ENCODE measurements around the gene KCTD16. TPM values are rescaled to one million over a fixed set of nuclear protein-coding genes. Genes with fewer than 3 reads are reported as not detected.

Gene KCTD16
- polyA plus RNA-seq, 1 donor from 2014 or later, result not detected

DNA sequence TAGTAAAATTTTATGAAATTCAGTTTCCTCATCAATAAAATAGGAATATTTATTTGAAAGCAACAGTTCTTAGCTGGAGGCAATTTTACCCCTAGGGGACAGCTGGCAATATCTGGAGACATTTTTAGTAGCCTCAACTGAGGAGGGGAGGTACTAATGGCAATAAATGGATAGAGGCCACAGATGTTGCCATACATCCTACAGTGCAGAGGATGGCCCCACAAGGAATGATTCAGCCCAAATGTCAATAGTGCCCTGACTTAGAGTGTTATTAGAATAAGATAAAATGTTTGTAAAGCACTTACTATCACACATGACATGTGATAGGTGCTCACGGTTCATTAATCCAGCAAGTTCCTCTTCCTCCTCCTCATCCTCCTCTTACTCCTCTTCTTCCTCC lies 293.6 kb downstream of the KCTD16 start:
- Mint-ChIP-seq H3K27me3 (peaks cover 1% of the 10 kb centered on the region), H3K4me1 (peaks cover 0 to 1% (median 0%) of the 10 kb centered on the region in 3 donors), H3K27ac (no peak overlapping the region), H3K9me3 (peaks cover 0 to 7% (median 2%) of the 10 kb centered on the region in 3 donors), H3K36me3 (no peaks in the 10 kb centered on the region), H3K4me3 (no peak overlapping the region)

DNA sequence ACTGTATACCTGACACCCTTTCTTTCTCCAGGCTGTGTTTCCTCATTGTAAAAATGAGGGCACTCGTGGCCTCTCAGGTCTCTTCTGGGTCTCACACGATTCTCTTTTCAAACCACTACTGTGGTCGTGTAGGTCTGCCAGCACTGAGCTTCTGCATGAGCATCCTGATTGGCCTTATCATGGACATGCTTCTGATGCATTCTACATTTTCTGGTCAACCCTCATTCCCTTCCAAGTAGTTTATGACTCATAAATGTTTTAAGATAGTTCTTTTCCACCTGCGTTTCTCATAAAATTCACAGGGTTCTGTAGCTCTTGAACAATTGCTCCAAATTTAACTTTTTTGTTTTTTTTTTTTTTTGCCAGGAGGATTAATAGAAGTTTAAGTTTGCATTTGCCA lies 294.8 kb downstream of the KCTD16 start:
- H3K4me1 Mint-ChIP-seq, result peaks cover 0 to 1% (median 0%) of the 10 kb centered on the region in 3 donors
- no peaks in the 10 kb centered on the region for H3K36me3 Mint-ChIP-seq
- H3K27me3 Mint-ChIP-seq, result peaks cover 1% of the 10 kb centered on the region
- H3K4me3 Mint-ChIP-seq, result no peak overlapping the region
- peaks cover 0 to 5% (median 2%) of the 10 kb centered on the region in 3 donors for H3K9me3 Mint-ChIP-seq
- H3K27ac Mint-ChIP-seq, result no peak overlapping the region

GRCh38 chr5:144467792-144468191 lies 297.1 kb downstream of the KCTD16 start:
- no peaks in the 10 kb centered on the region for H3K36me3 Mint-ChIP-seq
- peaks cover 3% of the 10 kb centered on the region for H3K27me3 Mint-ChIP-seq
- peaks cover 0 to 3% (median 0%) of the 10 kb centered on the region in 3 donors for H3K9me3 Mint-ChIP-seq
- no peak overlapping the region for H3K27ac Mint-ChIP-seq
- no peak overlapping the region for H3K4me3 Mint-ChIP-seq
- H3K4me1 Mint-ChIP-seq, result peaks cover 0 to 1% (median 0%) of the 10 kb centered on the region in 3 donors

DNA sequence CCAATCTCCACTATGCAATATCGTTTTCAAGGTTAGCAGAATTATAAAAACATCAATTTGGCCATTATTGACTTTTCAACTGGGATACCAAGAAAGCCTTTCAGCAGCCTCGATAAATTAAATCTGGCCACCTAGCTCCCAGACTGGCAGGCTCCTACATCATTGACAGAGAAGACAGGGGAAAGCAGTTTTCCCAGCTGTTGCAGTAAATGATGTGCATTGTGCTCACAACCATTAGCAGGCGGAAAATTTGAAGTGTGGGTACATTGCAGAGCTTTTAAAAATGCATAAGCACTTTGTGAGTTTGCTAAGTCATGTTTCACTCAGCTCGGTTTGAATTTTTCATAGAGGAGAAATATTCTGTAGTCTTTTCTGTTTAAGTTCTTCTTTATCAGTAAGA lies 297.9 kb downstream of the KCTD16 start:
- Mint-ChIP-seq H3K9me3 (peaks cover 0 to 3% (median 2%) of the 10 kb centered on the region in 3 donors), H3K36me3 (no peaks in the 10 kb centered on the region), H3K27ac (no peak overlapping the region), H3K4me3 (no peak overlapping the region), H3K27me3 (peaks cover 3% of the 10 kb centered on the region), H3K4me1 (peaks cover 0 to 1% (median 0%) of the 10 kb centered on the region in 3 donors)

DNA sequence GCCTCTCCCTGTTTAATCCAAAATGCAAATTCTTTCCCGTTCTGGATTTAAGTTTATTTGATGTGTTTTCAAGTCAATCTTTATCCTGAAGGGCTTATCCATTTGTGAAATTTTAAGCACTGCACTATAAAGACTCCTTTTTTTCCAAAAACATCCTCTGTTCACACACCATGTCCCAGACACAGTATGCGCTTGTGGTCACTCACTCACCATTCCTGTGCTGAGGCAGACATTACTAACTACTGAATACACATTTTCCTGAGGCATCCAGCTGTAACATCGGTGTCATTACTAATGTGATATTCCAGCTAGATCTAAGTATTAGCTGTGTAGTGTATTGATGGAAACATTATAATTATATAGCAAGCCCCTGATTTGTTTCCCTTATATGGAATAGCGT lies 298.4 kb downstream of the KCTD16 start:
- peaks cover 0 to 3% (median 2%) of the 10 kb centered on the region in 3 donors for H3K9me3 Mint-ChIP-seq
- H3K4me1 Mint-ChIP-seq, result peaks cover 0 to 1% (median 0%) of the 10 kb centered on the region in 3 donors
- no peaks in the 10 kb centered on the region for H3K36me3 Mint-ChIP-seq
- no peak overlapping the region for H3K27ac Mint-ChIP-seq
- H3K27me3 Mint-ChIP-seq, result peaks cover 3% of the 10 kb centered on the region
- H3K4me3 Mint-ChIP-seq, result no peak overlapping the region

DNA sequence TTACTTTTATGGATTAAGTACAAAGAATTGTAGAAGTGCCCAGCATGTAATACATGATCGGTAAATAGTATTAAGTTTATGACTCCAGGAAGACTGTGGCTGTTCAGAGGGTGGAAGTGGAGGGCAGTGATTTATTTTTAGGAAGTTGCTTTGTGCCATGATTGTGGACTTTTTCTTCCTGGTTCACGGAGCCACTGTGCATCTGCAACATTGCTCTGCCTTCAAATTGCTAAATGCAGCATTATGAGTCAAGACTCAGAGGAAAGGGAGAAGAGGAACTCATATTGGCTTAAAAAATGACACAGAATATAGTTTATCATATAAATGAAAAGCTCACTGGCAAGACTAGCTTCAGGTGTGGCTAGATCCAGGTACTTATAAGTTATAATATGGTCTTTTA lies 301.5 kb downstream of the KCTD16 start:
- H3K4me3 Mint-ChIP-seq, result no peak overlapping the region
- no peaks in the 10 kb centered on the region for H3K4me1 Mint-ChIP-seq
- peaks cover 3% of the 10 kb centered on the region for H3K27me3 Mint-ChIP-seq
- no peak overlapping the region for H3K27ac Mint-ChIP-seq
- H3K9me3 Mint-ChIP-seq, result peaks cover 0 to 2% (median 0%) of the 10 kb centered on the region in 3 donors
- H3K36me3 Mint-ChIP-seq, result no peaks in the 10 kb centered on the region

DNA sequence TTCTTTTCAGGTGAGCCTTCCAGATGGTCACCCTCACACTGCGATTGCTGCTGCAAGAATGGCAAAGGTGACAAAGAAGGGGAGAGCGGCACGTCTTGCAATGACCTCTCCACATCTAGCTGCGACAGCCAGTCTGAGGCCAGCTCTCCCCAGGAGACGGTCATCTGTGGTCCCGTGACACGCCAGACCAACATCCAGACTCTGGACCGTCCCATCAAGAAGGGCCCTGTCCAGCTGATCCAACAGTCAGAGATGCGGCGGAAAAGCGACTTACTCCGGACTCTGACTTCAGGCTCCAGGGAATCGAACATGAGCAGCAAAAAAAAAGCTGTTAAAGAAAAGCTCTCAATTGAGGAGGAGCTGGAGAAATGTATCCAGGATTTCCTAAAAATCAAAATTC lies 303.0 kb downstream of the KCTD16 start:
- no peaks in the 10 kb centered on the region for H3K4me1 Mint-ChIP-seq
- H3K4me3 Mint-ChIP-seq, result no peak overlapping the region
- peaks cover 3% of the 10 kb centered on the region for H3K27me3 Mint-ChIP-seq
- H3K27ac Mint-ChIP-seq, result no peak overlapping the region
- H3K9me3 Mint-ChIP-seq, result peaks cover 0 to 2% (median 0%) of the 10 kb centered on the region in 3 donors
- H3K36me3 Mint-ChIP-seq, result no peaks in the 10 kb centered on the region

DNA sequence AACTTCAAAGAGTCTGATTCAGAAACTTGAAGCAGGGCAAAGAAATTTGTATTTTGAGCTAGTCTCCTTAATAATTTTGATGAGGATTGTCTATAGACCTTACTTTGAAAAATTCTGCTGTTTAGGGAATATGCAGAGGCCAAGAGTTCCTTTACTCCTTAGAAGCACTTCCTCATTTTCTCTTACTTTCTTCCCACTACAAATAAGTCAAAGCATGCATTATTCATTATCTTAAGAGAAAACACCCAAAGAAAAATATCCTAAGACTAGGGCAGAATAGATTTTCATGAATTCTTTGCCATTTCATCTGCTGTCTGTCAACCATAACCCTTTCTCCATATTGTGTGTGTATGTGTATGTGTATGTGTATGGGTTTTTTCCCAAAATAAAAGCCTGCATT lies 307.9 kb downstream of the KCTD16 start:
- H3K9me3 Mint-ChIP-seq, result no peaks in the 10 kb centered on the region
- H3K4me3 Mint-ChIP-seq, result no peak overlapping the region
- H3K4me1 Mint-ChIP-seq, result no peaks in the 10 kb centered on the region
- no peak overlapping the region for H3K27ac Mint-ChIP-seq
- no peaks in the 10 kb centered on the region for H3K27me3 Mint-ChIP-seq
- H3K36me3 Mint-ChIP-seq, result no peaks in the 10 kb centered on the region

DNA sequence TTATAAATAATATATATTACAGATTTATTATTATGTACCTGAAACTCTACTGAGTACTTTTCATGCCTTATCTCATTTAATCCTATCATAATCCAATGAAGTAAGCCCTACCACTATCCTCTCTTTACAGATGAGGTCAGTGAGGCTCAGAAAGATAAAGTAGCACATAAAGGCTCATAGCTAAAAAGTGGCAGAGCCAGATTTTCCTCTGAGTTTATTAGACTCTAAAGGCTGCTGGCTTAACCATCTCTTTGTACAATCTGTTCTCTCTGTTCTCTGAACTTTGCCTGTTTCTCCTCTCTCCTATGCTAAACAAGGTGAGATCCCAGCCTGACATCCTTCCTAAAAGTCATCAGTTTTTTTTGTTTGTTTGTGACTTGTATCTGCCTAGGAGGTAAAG lies 311.2 kb downstream of the KCTD16 start:
- H3K36me3 Mint-ChIP-seq, result no peaks in the 10 kb centered on the region
- H3K27ac Mint-ChIP-seq, result no peak overlapping the region
- H3K4me3 Mint-ChIP-seq, result no peak overlapping the region
- H3K4me1 Mint-ChIP-seq, result no peaks in the 10 kb centered on the region
- H3K9me3 Mint-ChIP-seq, result no peaks in the 10 kb centered on the region
- no peaks in the 10 kb centered on the region for H3K27me3 Mint-ChIP-seq

DNA sequence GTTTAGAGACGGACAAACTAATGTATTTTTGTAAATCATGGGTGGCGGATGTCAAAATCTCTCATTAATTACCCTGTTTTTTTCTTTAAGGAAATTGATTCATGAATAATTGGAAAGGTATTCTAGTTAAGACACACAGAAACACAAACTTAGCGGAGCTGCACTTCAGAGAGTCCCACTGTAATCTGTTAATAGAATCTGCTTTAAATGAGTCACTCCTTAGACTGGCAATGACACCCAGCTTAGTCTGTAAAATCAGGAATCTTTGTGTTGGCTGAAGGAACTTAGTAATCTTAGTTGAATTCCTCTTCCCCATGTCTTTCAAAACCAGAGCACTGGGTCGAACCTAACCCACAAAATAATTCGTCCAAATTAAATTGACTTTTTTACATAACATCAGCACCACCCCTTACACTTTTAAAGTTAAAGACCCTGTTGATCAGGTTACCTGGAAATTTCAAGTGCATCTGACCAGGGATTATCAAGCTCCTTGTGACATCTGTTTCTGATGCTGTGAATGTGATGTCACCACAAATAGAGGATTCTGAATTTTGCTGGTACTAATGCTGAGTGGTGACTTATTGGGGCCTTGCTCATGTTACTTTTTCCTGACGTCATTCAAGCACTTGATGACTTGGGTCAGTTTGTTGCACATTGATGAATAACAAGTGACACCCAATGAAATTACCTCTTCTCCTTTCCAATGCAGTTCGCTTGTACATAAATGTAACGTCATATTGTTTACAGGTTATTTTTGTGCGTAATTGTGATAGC lies 313.6 kb downstream of the KCTD16 start:
- no peaks in the 10 kb centered on the region for H3K9me3 Mint-ChIP-seq
- H3K36me3 Mint-ChIP-seq, result no peaks in the 10 kb centered on the region
- no peaks in the 10 kb centered on the region for H3K27me3 Mint-ChIP-seq
- no peak overlapping the region for H3K4me3 Mint-ChIP-seq
- no peaks in the 10 kb centered on the region for H3K4me1 Mint-ChIP-seq
- no peak overlapping the region for H3K27ac Mint-ChIP-seq

- no peaks in the 10 kb centered on the region for H3K36me3 Mint-ChIP-seq
- H3K27me3 Mint-ChIP-seq, result no peaks in the 10 kb centered on the region
- no peak overlapping the region for H3K4me3 Mint-ChIP-seq
- peaks cover 0 to 3% (median 3%) of the 10 kb centered on the region in 3 donors for H3K9me3 Mint-ChIP-seq
- H3K27ac Mint-ChIP-seq, result no peak overlapping the region
- H3K4me1 Mint-ChIP-seq, result no peaks in the 10 kb centered on the region
Measured at GRCh38 chr5:144485540-144485939, 314.9 kb downstream of the KCTD16 start.

DNA sequence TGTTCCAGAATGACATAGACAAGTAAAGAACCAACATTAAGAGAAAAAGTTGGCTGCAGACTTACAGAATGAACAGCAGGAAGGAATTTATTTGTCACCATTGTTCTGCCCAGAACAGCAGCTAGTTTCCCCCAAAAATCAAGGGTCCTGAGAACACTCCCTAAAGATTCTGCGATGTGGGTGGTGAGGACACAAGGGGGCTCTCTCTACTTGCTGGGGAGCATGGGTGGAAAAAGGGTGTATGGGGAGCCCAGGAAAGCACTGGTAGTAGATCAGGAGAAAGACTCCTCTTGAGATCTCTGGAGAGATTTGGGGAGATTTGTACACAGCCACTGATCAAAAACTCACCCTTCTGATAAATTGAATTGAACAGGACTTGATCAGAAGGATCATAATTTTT lies 316.5 kb downstream of the KCTD16 start:
- H3K9me3 Mint-ChIP-seq, result peaks cover 0 to 12% (median 5%) of the 10 kb centered on the region in 3 donors
- no peaks in the 10 kb centered on the region for H3K27me3 Mint-ChIP-seq
- no peak overlapping the region for H3K27ac Mint-ChIP-seq
- H3K4me3 Mint-ChIP-seq, result no peak overlapping the region
- no peaks in the 10 kb centered on the region for H3K36me3 Mint-ChIP-seq
- H3K4me1 Mint-ChIP-seq, result no peaks in the 10 kb centered on the region

GRCh38 chr5:144487761-144488160 lies 317.1 kb downstream of the KCTD16 start:
- H3K36me3 Mint-ChIP-seq, result no peaks in the 10 kb centered on the region
- no peak overlapping the region for H3K27ac Mint-ChIP-seq
- no peak overlapping the region for H3K4me3 Mint-ChIP-seq
- no peaks in the 10 kb centered on the region for H3K27me3 Mint-ChIP-seq
- H3K4me1 Mint-ChIP-seq, result no peaks in the 10 kb centered on the region
- peaks cover 0 to 12% (median 5%) of the 10 kb centered on the region in 3 donors for H3K9me3 Mint-ChIP-seq

- peaks cover 2% of the 10 kb centered on the region for H3K36me3 Mint-ChIP-seq
- H3K27ac Mint-ChIP-seq, result no peak overlapping the region
- peaks cover 0 to 3% (median 2%) of the 10 kb centered on the region in 3 donors for H3K9me3 Mint-ChIP-seq
- H3K4me1 Mint-ChIP-seq, result no peaks in the 10 kb centered on the region
- no peaks in the 10 kb centered on the region for H3K27me3 Mint-ChIP-seq
- no peak overlapping the region for H3K4me3 Mint-ChIP-seq
Measured at GRCh38 chr5:144503123-144503522, 332.4 kb downstream of the KCTD16 start.

DNA sequence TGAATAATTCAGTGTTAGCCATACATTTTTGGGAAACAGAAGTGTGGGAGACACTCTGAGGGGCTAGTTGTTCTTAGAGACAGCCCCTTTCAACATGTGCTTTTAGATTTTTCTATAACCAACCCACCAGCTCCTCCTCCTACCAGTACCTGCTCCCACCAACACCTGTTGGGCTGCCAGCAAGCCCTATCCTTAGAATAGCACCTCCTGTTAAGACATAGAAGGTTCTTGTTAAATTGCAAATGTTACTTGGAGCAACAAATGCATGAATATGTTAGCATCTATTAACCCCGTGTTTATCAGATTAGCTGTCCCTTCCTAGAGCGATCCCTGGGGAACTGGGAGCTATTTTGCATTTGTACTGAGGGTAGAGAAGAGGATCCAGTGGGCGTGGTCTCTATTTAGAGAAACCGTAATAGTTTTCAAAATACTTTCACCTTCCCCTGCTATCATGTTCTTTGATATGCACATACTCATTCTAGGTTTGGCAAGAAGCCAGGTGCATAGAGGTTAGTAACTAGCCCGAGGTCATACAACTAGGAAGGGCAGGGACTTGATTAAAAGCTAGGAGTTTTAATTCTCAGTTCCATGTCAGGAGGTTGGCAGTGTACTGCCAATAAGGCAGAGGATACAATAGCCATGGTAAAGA lies 334.4 kb downstream of the KCTD16 start:
- H3K4me1 Mint-ChIP-seq, result no peaks in the 10 kb centered on the region
- peaks cover 2% of the 10 kb centered on the region for H3K36me3 Mint-ChIP-seq
- H3K27me3 Mint-ChIP-seq, result no peaks in the 10 kb centered on the region
- H3K9me3 Mint-ChIP-seq, result peaks cover 0 to 6% (median 0%) of the 10 kb centered on the region in 3 donors
- no peak overlapping the region for H3K4me3 Mint-ChIP-seq
- no peak overlapping the region for H3K27ac Mint-ChIP-seq

All from IgD-negative memory B cell (primary cell).